Endothelial cell (in vitro differentiated cells): Measurements from ENCODE around the gene MRPL23. TPM values are rescaled to one million over a fixed set of nuclear protein-coding genes. Genes with fewer than 3 reads are reported as not detected.

ENCODE experiments used
- DNase-seq: peaks from one replicate; pipeline ENCODE4 v3.0.0; 2021; ENCODE audit warnings: low spot score
- H3K27ac Mint-ChIP-seq: one replicate; pipeline ENCODE4 v1.8.0; 2021; ENCODE audit warnings: mixed read lengths, inconsistent platforms; ENCODE audit not compliant: unreplicated experiment
- H3K27me3 Mint-ChIP-seq: one replicate; pipeline ENCODE4 v1.8.0; 2021; ENCODE audit warnings: mild to moderate bottlenecking, moderate library complexity, mixed read lengths, inconsistent platforms; ENCODE audit not compliant: unreplicated experiment
- H3K36me3 Mint-ChIP-seq: one replicate; pipeline ENCODE4 v1.8.0; 2021; ENCODE audit warnings: mild to moderate bottlenecking, low read depth, mixed read lengths, inconsistent platforms; ENCODE audit not compliant: unreplicated experiment
- H3K4me1 Mint-ChIP-seq: one replicate; pipeline ENCODE4 v1.8.0; 2021; ENCODE audit warnings: mild to moderate bottlenecking, mixed read lengths, inconsistent platforms; ENCODE audit not compliant: unreplicated experiment
- H3K4me3 Mint-ChIP-seq: one replicate; pipeline ENCODE4 v1.8.0; 2021; ENCODE audit warnings: mild to moderate bottlenecking, mixed read lengths, inconsistent platforms; ENCODE audit not compliant: unreplicated experiment
- H3K9me3 Mint-ChIP-seq: one replicate; pipeline ENCODE4 v1.8.0; 2021; ENCODE audit warnings: mixed read lengths, inconsistent platforms; ENCODE audit not compliant: unreplicated experiment
- CTCF ChIP-seq: fragments of 200-600 bp; sonication (generic); IDR thresholded peaks from one replicate; pipeline ENCODE4 v1.5.0; 2021; ENCODE audit warnings: antibody characterized with exemption; ENCODE audit not compliant: unreplicated experiment
- total RNA-seq: library from RNA; stranded (reverse); fragmentation: NEBNext Ultra II Directional; extraction: Animal tissue kit (Norgen Biotek cat#: 25700); gene quantifications from one replicate; pipeline ENCODE4 v1.2.1, GENCODE V29; 2021; ENCODE audit not compliant: unreplicated experiment

Gene MRPL23
- total RNA-seq, 1 donor from 2014 or later: 29.2 TPM

GRCh38 chr11:1949302-1949701 is 2.2 kb downstream of the MRPL23 start:
- no peak for TF ChIP-seq CTCF
- Mint-ChIP-seq H3K27me3 (peaks cover under 1% of the 10 kb centered on the region), H3K9me3 (no peaks in the 10 kb centered on the region), H3K27ac (no peak overlapping the region), H3K4me1 (no peaks in the 10 kb centered on the region), H3K4me3 (no peak overlapping the region), H3K36me3 (no peaks in the 10 kb centered on the region)
- DNase-seq: no peak

GRCh38 chr11:1949922-1950321 is 2.8 kb downstream of the MRPL23 start:
- no peak overlapping the region for H3K27ac Mint-ChIP-seq
- TF ChIP-seq CTCF: no peak
- H3K4me1 Mint-ChIP-seq: no peaks in the 10 kb centered on the region
- no peaks in the 10 kb centered on the region for H3K27me3 Mint-ChIP-seq
- no peaks in the 10 kb centered on the region for H3K9me3 Mint-ChIP-seq
- H3K36me3 Mint-ChIP-seq: no peaks in the 10 kb centered on the region
- no peak overlapping the region for H3K4me3 Mint-ChIP-seq
- DNase-seq: no peak

- Mint-ChIP-seq H3K36me3 (no peaks in the 10 kb centered on the region), H3K4me3 (no peak overlapping the region), H3K27ac (no peak overlapping the region), H3K27me3 (no peaks in the 10 kb centered on the region), H3K4me1 (no peaks in the 10 kb centered on the region), H3K9me3 (no peaks in the 10 kb centered on the region)
- no peak for TF ChIP-seq CTCF
- DNase-seq: no peak
Measured at GRCh38 chr11:1952806-1953482, 5.8 kb downstream of the MRPL23 start.

- no peaks in the 10 kb centered on the region for H3K36me3 Mint-ChIP-seq
- H3K27me3 Mint-ChIP-seq: no peaks in the 10 kb centered on the region
- no peak for TF ChIP-seq CTCF
- H3K9me3 Mint-ChIP-seq: no peaks in the 10 kb centered on the region
- H3K27ac Mint-ChIP-seq: no peak overlapping the region
- H3K4me3 Mint-ChIP-seq: no peak overlapping the region
- DNase-seq: no peak
- H3K4me1 Mint-ChIP-seq: no peaks in the 10 kb centered on the region
Measured at GRCh38 chr11:1953489-1954266, 6.5 kb downstream of the MRPL23 start.

GRCh38 chr11:1958367-1958766 is 11.2 kb downstream of the MRPL23 start:
- Mint-ChIP-seq H3K9me3 (no peaks in the 10 kb centered on the region), H3K27ac (no peak overlapping the region), H3K4me1 (no peaks in the 10 kb centered on the region), H3K4me3 (no peak overlapping the region), H3K36me3 (no peaks in the 10 kb centered on the region), H3K27me3 (no peaks in the 10 kb centered on the region)
- TF ChIP-seq CTCF: no peak
- no peak for DNase-seq
